SK-N-DZ (cell line): Measurements from ENCODE around the gene DDX41.
A peak's percentile ranks its signal among the peaks of the same experiment; 100 is the strongest.
"Not testable (repeated sequence)": the region's sequence is repeated elsewhere in the genome, so short reads cannot be mapped to it uniquely, and the experiment has no call there.

Experiments
- DNase-seq: peaks from one replicate; pipeline ENCODE4 v3.0.0-alpha.2; 2015; ENCODE audit warnings: low spot score

The DDX41 gene

GRCh38 chr5:177498013-177498787 lies 18.6 kb downstream of the DDX41 start:
- DNase-seq = peak; percentile 39

DNA sequence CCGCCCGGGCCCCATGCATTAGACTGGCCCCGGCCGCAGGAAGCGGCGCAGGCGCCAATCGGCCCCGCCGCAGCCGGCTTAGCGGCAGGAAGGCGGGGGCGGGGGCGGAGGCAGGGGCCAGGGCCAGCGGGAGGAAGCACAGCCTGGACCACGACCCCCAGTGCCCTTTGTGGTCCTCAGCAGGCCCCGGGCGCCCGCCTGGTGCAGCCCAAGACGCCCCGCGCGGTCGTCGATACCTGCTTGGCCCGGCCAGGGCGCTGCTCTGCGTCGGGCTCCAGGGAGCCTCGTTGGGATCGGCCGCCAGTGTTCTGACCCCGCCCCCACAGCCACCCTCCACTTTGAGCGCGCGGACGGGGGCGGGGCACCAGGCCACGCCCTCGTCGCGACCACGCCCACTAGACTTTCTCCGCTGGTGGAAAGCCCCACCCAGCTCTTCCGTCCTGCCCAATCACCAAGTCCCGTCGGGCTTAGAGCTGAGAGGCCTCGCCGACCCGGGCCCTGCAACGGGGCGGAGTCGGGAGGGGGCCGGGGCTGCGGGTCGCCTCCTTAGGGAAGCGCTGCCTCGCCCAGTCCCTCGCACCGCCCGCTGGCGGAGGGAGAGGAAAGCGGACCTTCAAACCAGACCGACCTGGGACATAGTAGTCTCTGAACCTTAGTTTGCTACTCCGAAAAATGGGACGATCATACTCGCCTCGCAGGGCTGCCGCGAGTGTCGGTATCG lies 19.3 kb downstream of the DDX41 start, which contains the start of gene PDLIM7:
Gene PDLIM7, minus strand, starts transcription at position 313 of the 721 bp plus-strand sequence. CDS start 1,092 bp downstream, outside the sequence.
- peak; percentile 98 for DNase-seq

GRCh38 chr5:177496727-177497291 lies 20.0 kb downstream of the DDX41 start:
- DNase-seq = peak; percentile 91

- DNase-seq = peak; percentile 85
These were observed 20.6 kb downstream of the DDX41 start for GRCh38 chr5:177496070-177496726.

DNA sequence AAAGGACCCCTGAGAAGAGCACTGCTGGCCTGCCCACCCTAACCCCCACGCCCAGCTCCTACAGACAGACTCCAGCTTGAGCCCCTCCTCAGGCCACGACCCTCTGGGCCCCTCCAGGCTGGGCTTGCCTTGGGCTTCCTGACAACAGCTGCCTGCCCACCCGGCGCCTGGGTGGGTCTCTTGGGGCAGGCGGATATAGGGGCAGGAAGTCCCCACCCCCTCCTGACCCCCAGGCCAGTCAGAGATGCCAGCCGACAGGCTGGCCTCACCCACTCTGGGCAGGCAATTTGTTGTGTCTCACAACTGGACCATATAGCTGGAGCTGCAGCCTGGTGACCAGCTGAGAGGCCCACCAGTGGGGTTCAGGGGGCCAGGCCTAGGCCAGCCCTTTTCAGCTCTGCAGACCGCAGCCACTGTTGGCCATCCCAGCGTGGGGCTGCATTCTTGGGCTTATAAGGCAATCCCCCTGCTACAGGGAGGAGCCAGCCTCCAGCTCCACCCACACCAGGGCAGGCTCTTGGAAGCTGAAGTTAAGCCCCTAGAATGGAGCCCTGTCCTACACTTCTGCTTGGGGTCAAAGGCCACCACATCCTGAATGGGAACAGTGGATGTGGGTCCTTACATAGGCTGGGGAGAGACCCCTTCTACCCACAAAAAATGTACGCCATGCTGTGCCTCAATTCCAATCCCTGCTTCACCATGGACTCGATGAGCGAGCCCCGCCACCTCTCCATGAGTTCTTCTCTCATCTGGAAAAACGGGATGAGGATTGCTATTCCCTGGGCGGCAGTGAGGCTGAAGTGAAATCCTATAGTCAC lies 21.3 kb downstream of the DDX41 start:
- DNase-seq = peak; percentile 79

- peak; percentile 62 for DNase-seq
These were observed 22.2 kb downstream of the DDX41 start for GRCh38 chr5:177494346-177495195.

GRCh38 chr5:177493795-177494345 lies 22.9 kb downstream of the DDX41 start:
- no peak for DNase-seq

DNA sequence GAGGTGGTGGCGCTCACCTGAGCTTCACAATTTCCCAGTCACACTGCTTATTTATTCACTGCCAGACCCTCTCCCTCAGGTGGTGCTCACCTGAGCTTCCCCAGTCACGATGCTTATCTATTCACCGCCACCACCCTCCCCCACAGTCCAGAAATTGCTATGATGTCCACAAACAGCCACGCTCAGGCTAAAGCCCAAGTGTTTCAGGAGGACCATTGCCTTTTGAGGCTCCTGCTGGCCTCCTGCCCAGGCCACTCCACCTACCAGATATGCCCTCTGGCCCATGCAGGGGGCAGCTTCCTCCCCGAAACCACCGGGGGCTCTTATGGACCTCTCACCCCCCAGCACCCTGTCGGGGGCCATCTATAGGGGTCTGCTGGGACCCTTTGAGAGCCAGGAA lies 23.9 kb downstream of the DDX41 start:
- DNase-seq = no peak

- DNase-seq = no peak
These were observed 24.6 kb downstream of the DDX41 start for GRCh38 chr5:177491983-177492746.

DNA sequence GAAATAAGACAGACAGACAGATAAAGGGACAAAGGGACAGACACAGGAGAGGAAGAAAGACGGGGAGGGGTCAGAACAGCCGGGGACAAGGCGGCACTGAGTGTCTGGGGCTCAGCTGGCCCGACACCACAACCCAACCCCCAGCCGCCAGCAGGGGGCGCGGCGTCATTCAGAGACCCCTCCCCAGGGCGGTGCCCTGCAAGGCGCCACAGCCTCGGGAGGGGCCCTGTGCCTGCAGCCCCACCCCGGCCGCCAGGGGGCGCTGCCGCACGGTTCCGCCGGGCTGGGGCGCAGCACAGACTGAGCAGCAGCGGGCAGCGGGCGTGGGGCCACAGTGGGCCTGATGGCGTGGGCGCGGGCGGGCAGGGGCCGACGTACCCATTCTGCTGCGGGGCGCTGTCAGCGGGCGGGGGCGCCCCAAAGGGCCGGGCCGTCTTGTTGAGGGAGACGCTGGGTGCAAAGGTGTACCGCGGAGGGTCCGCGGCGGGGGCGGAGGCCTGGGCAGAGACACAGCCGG lies 25.3 kb downstream of the DDX41 start:
- DNase-seq = peak; percentile 58

DNA sequence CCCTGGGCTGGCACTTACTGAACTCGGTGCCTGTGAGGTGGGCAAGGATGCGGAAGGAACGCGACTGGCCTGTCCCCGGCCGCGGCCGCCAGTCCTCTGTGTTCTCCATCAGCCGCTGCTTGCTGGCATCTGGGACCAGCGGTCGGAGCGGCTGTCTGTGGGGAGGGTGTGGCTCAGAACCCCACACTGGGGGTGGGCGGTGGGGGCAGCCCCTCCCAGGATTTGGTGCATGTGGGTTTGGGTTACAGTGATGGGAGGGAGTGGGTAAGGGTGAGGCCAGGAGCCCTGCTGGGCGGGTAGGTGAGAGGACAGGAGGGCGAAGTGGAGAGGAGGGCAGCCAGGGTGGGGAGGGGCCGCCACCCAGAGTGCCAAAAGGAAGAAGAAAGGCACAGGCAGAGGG lies 25.8 kb downstream of the DDX41 start:
- DNase-seq = no peak

- DNase-seq = no peak
These were observed 26.3 kb downstream of the DDX41 start for GRCh38 chr5:177490311-177490991.

DNA sequence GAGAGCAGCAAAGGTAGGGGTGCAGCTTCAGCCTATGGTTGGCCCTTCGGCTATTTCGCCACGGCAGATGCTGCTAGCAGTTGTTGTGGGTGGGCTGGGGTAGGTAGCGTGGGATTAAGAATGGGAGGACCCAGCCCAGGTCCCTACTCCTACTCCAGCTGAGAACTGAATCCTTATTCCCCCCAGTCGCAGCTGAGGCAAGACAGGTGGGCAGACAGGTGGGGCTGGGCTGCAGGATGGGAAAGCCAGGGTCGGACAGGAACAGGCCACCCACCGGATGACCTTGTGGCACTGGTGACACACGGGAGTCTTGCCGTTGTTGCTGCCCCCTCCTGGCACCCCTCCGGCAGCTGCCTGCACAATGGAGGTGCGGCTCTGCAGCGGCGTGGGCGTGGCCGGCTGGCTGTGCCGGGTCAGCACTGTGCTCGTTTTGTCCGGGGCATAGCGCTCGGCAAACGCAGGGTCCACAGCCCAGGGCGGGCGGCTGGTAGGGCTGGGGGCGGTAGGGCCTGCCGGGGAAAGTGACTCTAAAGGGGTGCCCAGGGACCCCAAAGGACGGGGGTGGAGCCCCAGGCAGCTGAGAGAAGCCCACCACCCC lies 27.5 kb downstream of the DDX41 start:
- no peak for DNase-seq

GRCh38 chr5:177487975-177488374 lies 28.8 kb downstream of the DDX41 start:
- no peak for DNase-seq

- DNase-seq = no peak
These were observed 29.6 kb downstream of the DDX41 start for GRCh38 chr5:177487144-177487543.

DNA sequence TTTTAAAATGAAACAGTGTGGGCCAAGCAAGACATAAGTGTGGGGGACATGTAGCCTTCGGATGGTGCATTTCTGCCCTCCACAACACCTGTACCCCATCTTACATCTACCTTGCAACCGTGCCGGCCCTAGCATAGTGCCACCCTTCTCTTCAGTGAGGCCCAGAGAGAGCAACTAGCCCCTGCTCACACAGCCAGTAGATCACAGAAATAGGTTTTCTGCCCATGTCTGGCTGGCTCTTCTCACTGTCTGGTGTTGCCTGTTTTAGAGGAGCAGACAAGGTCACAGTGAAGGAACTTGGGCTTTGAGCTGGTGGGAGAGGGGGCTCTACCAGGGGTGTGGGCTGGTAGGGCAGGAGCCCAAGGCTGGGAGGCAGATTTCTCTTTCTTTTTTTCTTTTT lies 30.5 kb downstream of the DDX41 start:
- no peak for DNase-seq

GRCh38 chr5:177485753-177486152 lies 31.0 kb downstream of the DDX41 start:
- not testable (repeated sequence) for DNase-seq
